ENCODE data around the gene PNKP. TPM values are rescaled to one million over a fixed set of nuclear protein-coding genes. Genes with fewer than 3 reads are reported as not detected.

Gene PNKP
- total and polyA plus RNA-seq, 9 of the 15 experiments (the other 6 are each of a cell fraction or from before 2014, with no cell fraction given): 2.8 to 85.4 (median 25.3) TPM

DNA sequence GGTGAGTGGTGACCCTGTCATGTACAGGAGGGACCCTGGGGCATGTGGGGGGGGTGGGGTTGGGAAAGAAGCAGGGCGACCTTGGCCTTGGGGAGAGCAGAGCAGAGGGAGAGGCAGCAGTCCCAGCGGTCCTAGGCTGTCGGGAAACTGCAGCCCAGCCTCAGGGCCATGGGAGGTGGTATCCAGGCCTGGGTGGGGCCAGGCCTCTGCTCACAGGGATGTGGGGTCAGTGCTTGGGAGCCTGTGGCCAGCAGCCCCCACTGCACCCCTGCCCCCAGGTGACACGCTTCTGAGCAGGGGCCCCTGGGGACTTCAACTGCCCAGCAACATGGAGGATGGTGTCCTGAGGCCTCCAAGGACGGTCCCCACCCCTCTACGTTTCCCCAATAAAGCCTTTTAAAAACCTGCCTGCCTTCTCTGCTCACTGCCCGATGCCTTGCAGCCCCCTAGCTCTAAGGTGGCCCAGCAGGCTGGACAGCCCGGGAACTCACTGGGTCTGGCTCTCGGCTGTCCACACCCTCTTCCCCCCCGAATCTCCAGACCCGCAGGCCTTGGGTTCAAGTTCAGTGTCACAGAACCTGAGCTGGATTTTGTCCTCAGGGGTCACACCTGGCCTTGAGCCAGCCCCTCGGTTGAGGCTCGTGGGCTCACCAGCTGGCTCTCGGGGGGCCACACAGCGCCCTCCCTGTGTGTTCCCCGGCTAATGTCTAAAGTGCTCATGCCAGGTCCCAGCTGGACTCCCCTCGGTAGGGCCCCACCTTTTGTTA lies 6.9 kb downstream of the PNKP start (continued):
- TF ChIP-seq, protein P1, sequence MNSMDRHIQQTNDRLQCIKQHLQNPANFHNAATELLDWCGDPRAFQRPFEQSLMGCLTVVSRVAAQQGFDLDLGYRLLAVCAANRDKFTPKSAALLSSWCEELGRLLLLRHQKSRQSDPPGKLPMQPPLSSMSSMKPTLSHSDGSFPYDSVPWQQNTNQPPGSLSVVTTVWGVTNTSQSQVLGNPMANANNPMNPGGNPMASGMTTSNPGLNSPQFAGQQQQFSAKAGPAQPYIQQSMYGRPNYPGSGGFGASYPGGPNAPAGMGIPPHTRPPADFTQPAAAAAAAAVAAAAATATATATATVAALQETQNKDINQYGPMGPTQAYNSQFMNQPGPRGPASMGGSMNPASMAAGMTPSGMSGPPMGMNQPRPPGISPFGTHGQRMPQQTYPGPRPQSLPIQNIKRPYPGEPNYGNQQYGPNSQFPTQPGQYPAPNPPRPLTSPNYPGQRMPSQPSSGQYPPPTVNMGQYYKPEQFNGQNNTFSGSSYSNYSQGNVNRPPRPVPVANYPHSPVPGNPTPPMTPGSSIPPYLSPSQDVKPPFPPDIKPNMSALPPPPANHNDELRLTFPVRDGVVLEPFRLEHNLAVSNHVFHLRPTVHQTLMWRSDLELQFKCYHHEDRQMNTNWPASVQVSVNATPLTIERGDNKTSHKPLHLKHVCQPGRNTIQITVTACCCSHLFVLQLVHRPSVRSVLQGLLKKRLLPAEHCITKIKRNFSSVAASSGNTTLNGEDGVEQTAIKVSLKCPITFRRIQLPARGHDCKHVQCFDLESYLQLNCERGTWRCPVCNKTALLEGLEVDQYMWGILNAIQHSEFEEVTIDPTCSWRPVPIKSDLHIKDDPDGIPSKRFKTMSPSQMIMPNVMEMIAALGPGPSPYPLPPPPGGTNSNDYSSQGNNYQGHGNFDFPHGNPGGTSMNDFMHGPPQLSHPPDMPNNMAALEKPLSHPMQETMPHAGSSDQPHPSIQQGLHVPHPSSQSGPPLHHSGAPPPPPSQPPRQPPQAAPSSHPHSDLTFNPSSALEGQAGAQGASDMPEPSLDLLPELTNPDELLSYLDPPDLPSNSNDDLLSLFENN (IDR thresholded peaks at IDR 0.05; ENCODE audit: low read depth in 2 of 2, low read length in 2 of 2): no peak
- no peak for TF ChIP-seq BACH1 (tag; IDR thresholded peaks at IDR 0.05)
- TF ChIP-seq EP300 (IDR thresholded peaks at IDR 0.05; ENCODE audit: low read length): no peak
- TF ChIP-seq BMI1 (IDR thresholded peaks at IDR 0.05; ENCODE audit: low read length): no peak
- TF ChIP-seq, protein P2, sequence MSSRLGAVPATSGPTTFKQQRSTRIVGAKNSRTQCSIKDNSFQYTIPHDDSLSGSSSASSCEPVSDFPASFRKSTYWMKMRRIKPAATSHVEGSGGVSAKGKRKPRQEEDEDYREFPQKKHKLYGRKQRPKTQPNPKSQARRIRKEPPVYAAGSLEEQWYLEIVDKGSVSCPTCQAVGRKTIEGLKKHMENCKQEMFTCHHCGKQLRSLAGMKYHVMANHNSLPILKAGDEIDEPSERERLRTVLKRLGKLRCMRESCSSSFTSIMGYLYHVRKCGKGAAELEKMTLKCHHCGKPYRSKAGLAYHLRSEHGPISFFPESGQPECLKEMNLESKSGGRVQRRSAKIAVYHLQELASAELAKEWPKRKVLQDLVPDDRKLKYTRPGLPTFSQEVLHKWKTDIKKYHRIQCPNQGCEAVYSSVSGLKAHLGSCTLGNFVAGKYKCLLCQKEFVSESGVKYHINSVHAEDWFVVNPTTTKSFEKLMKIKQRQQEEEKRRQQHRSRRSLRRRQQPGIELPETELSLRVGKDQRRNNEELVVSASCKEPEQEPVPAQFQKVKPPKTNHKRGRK (tag; IDR thresholded peaks at IDR 0.05): no peak
- TF ChIP-seq IFI16 (CRISPR knock-in tag; IDR thresholded peaks at IDR 0.05): no peak
- TF ChIP-seq MYNN (IDR thresholded peaks at IDR 0.05): 0 out of 2 replicates have a peak, but pooled peaks have one; percentile 9
- TF ChIP-seq MYNN (CRISPR knock-in tag; IDR thresholded peaks at IDR 0.05): no peak
- TF ChIP-seq, protein P3, sequence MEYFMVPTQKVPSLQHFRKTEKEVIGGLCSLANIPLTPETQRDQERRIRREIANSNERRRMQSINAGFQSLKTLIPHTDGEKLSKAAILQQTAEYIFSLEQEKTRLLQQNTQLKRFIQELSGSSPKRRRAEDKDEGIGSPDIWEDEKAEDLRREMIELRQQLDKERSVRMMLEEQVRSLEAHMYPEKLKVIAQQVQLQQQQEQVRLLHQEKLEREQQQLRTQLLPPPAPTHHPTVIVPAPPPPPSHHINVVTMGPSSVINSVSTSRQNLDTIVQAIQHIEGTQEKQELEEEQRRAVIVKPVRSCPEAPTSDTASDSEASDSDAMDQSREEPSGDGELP (CRISPR knock-in tag; IDR thresholded peaks at IDR 0.05; ENCODE audit: borderline replicate concordance): peak; percentile 21; the same call in 1 of the 2 replicates
- TF ChIP-seq SREBF1 (IDR thresholded peaks at IDR 0.05; ENCODE audit: borderline replicate concordance, low read depth, low read length): no peak
- TF ChIP-seq CBX8 (IDR thresholded peaks at IDR 0.05; ENCODE audit: borderline replicate concordance, extremely low read depth, low read depth, low read length, poor library complexity, severe bottlenecking): no peak
- no peak for TF ChIP-seq ZNF583 (CRISPR knock-in tag; IDR thresholded peaks at IDR 0.05)
- TF ChIP-seq, protein P4, sequence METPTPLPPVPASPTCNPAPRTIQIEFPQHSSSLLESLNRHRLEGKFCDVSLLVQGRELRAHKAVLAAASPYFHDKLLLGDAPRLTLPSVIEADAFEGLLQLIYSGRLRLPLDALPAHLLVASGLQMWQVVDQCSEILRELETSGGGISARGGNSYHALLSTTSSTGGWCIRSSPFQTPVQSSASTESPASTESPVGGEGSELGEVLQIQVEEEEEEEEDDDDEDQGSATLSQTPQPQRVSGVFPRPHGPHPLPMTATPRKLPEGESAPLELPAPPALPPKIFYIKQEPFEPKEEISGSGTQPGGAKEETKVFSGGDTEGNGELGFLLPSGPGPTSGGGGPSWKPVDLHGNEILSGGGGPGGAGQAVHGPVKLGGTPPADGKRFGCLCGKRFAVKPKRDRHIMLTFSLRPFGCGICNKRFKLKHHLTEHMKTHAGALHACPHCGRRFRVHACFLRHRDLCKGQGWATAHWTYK (CRISPR knock-in tag; IDR thresholded peaks at IDR 0.05): no peak
- 0 out of 2 replicates have a peak, but pooled peaks have one; percentile 54 for TF ChIP-seq POLR2AphosphoS2 (IDR thresholded peaks at IDR 0.05; ENCODE audit: low read length)
- no peak for TF ChIP-seq ZNF175 (CRISPR knock-in tag; IDR thresholded peaks at IDR 0.05; ENCODE audit: low read depth)
- peak; percentile 53 for TF ChIP-seq NFIC (IDR thresholded peaks at IDR 0.05)
- TF ChIP-seq, protein P5, sequence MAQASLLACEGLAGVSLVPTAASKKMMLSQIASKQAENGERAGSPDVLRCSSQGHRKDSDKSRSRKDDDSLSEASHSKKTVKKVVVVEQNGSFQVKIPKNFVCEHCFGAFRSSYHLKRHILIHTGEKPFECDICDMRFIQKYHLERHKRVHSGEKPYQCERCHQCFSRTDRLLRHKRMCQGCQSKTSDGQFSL (CRISPR knock-in tag; IDR thresholded peaks at IDR 0.05): 0 out of 2 replicates have a peak, but pooled peaks have one; percentile 1
- TF ChIP-seq, protein P5 (tag; IDR thresholded peaks at IDR 0.05): no peak
- no peak for TF ChIP-seq SETDB1 (IDR thresholded peaks at IDR 0.05; ENCODE audit: low read length)
- no peak for TF ChIP-seq ELF1 (tag; IDR thresholded peaks at IDR 0.05)
